ENCODE measurements around the gene THRAP3.
A peak's percentile ranks its signal among the peaks of the same experiment; 100 is the strongest.

THRAP3 gene

DNA sequence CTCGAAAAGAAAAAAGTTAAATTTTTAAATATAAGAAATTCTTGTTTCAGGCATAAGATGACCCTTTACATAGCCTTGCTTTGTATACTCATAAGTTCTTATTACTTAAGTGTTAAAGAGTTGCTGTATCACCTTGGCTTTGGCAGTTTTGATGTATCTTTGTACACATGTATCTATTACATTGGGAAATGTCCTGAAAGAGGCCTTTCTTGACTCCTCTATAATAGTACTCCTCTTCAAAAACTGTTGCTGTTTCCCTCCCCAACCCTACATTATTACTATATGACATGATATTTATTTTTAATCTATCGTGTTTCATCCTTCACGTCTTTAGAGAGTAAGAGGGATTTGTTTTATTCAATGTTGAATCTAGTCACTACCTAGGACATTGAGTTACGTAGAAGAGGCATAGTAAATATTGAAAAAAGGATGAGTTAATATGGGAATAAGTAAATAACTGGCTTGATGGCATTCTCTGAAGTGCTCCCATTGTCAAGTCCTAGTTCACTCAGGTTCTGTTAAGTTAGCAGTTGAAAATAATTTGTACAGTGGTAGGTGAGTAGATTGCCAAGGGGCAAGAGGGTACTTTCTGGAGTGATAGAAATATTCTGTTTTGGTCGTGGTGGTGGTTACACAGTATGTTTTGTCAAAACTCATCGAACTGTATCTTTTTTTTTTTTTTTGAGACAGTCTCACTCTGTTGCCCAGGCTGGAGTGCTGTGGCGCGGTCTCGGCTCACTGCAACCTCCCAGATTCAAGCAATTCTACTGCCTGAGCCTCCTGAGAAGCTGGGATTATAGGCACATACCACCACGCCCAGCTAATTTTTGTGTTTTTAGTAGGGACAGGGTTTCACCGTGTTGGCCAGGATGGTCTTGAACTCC, 8.2 kb downstream of the THRAP3 start:
- TF ChIP-seq, protein P1, sequence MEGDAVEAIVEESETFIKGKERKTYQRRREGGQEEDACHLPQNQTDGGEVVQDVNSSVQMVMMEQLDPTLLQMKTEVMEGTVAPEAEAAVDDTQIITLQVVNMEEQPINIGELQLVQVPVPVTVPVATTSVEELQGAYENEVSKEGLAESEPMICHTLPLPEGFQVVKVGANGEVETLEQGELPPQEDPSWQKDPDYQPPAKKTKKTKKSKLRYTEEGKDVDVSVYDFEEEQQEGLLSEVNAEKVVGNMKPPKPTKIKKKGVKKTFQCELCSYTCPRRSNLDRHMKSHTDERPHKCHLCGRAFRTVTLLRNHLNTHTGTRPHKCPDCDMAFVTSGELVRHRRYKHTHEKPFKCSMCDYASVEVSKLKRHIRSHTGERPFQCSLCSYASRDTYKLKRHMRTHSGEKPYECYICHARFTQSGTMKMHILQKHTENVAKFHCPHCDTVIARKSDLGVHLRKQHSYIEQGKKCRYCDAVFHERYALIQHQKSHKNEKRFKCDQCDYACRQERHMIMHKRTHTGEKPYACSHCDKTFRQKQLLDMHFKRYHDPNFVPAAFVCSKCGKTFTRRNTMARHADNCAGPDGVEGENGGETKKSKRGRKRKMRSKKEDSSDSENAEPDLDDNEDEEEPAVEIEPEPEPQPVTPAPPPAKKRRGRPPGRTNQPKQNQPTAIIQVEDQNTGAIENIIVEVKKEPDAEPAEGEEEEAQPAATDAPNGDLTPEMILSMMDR (IDR thresholded peaks at IDR 0.05; ENCODE audit: low read depth, low read length), result no peak
- no peaks in the 10 kb centered on the region for H3K9me3 ChIP-seq (ENCODE audit: severe bottlenecking)
- H3K36me3 ChIP-seq, result peaks cover 60% of the 10 kb centered on the region
- no peaks in the 10 kb centered on the region for H3K27me3 ChIP-seq (ENCODE audit: insufficient read depth, low read depth, severe bottlenecking)
- H3K27ac ChIP-seq, result no peak overlapping the region
- no peak overlapping the region for H3K4me3 ChIP-seq (ENCODE audit: low read depth, low read length)
- no peak for DNase-seq

DNA sequence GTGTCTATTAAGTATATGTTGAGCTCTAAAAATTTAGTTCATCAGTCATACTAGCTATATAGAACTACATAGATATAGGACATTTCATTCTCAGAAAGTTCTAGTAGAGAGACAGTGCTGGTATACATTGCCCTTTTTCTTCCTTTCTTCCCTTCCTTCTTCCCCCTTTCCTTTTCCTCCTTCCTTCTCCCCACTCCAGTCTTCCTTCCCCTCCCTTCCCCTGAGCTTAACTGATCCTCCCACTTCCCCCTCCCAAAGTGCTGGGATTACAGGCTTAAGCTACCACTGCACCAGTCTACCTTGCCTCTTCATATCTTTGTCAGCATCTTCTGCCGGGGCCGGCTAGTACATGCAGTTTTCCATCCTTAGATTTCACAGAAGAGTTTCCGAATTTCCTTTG, 12.1 kb downstream of the THRAP3 start:
- TF ChIP-seq, protein P1 (IDR thresholded peaks at IDR 0.05; ENCODE audit: low read depth, low read length), result no peak
- Histone ChIP-seq H3K27ac (peak overlapping the region; percentile 33), H3K4me3 (ENCODE audit: low read depth, low read length) (no peak overlapping the region), H3K27me3 (ENCODE audit: insufficient read depth, low read depth, severe bottlenecking) (no peaks in the 10 kb centered on the region), H3K9me3 (ENCODE audit: severe bottlenecking) (no peaks in the 10 kb centered on the region), H3K36me3 (peaks cover 46% of the 10 kb centered on the region)
- peak; percentile 78 for DNase-seq

DNA sequence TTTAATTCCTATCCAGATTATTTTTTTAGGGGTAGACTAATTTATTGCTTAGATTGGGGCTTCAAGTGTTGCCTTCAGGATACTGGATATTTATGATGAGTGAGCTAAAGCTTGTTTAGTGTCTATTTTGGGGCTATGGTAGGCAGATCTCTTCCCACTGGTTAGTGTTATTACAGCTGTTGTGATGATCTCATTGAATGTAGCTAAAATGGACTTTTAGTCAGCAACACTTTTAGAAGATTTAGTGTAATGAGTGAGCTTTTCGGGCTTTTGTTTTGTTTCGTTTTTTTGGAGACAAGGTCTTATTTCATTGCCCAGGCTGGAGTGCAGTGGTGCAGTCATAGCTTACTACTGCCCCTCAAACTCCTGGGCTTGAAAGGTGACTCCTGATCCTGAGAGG, 14.2 kb downstream of the THRAP3 start:
- peaks cover 43% of the 10 kb centered on the region for H3K36me3 ChIP-seq
- TF ChIP-seq, protein P1 (IDR thresholded peaks at IDR 0.05; ENCODE audit: low read depth, low read length), result no peak
- DNase-seq, result no peak
- no peaks in the 10 kb centered on the region for H3K9me3 ChIP-seq (ENCODE audit: severe bottlenecking)
- H3K4me3 ChIP-seq (ENCODE audit: low read depth, low read length), result no peak overlapping the region
- no peaks in the 10 kb centered on the region for H3K27me3 ChIP-seq (ENCODE audit: insufficient read depth, low read depth, severe bottlenecking)
- no peak overlapping the region for H3K27ac ChIP-seq

DNA sequence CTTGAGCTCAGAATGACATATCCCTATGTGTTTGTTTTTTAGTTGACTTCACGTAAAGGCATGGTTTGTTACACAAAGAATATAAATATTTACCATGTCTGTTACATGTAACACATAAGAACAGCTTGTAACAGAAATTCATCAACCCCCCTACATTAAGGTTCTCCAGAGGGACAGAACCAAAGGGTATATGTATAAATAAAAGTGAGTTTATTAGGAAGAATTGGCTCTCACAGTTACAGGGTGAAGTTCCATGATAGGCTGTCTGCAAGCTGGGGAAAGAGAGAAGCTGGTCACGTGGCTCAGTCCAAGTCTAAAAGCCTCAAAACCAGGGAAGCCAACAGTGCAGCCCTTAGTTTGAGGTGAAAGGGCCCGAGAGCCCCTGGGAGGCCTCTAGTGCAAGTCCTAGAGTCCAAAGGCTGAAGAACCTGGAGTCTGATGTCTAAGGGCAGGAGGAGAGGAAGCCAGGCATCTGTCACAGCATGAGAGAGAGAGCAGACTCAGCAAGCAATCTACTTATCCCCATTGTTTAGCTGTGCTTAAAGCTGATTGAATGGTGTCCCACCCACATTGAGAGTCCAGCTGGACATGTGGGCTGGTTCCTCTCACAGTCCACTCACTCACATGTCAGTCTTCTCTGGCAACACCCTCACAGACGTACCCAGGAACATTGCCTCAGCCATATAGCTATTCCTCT, 15.8 kb downstream of the THRAP3 start:
- H3K9me3 ChIP-seq (ENCODE audit: severe bottlenecking), result no peaks in the 10 kb centered on the region
- TF ChIP-seq, protein P1 (IDR thresholded peaks at IDR 0.05; ENCODE audit: low read depth, low read length), result no peak
- DNase-seq, result peak; percentile 84
- H3K27me3 ChIP-seq (ENCODE audit: insufficient read depth, low read depth, severe bottlenecking), result no peaks in the 10 kb centered on the region
- peaks cover 42% of the 10 kb centered on the region for H3K36me3 ChIP-seq
- no peak overlapping the region for H3K4me3 ChIP-seq (ENCODE audit: low read depth, low read length)
- peak overlapping the region; percentile 70 for H3K27ac ChIP-seq

DNA sequence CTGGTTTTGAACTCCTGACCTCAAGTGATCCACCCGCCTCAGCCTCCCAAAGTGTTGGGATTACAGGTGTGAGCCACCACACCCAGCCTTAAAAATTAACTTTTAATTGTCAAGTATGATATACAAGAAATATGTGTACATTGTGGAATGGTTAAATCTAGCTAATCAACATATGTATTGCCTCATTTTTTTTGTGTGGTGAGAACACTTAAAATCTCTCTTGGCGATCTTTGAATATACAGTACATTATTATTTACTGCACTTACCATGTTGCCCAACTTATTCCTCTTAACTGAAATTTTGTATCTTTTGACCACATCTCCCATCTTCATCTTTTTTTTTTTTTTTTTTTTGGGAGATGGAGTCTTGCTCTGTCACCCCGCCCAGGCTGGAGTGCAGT, 23.3 kb downstream of the THRAP3 start:
- peaks cover 31% of the 10 kb centered on the region for H3K36me3 ChIP-seq
- H3K27ac ChIP-seq, result no peak overlapping the region
- TF ChIP-seq, protein P1 (IDR thresholded peaks at IDR 0.05; ENCODE audit: low read depth, low read length), result no peak
- no peaks in the 10 kb centered on the region for H3K9me3 ChIP-seq (ENCODE audit: severe bottlenecking)
- no peak for DNase-seq
- H3K4me3 ChIP-seq (ENCODE audit: low read depth, low read length), result no peak overlapping the region
- no peaks in the 10 kb centered on the region for H3K27me3 ChIP-seq (ENCODE audit: insufficient read depth, low read depth, severe bottlenecking)
